Measurements from ENCODE around the gene MED15. TPM values are rescaled to one million over a fixed set of nuclear protein-coding genes. Genes with fewer than 3 reads are reported as not detected.

The MED15 gene
- total and polyA plus RNA-seq, 2 donors from 2014 or later: 31.7 to 102 TPM

DNA sequence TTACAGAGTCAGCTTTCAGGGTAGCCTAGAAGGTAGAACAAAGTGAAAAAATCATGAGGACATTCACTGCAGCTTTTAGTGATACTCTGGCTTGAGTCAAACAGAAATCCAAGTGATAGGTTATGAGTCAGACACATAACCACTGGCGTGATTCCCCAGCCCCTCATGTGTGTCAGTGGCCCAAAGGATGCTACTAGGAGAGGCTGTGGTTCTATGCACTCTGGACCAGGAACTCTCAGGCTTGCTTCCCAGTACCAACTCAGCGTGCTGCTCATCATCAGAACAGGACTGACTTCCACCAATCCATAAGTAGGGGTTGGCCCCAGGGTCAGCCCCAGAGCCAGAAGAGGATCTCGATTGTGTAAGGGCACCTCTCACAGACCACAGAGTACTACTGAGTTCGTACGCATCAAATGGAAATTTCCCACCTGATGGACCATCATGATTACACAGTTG, 116.8 kb downstream of the MED15 start:
- FAIRE-seq: no peak
- no peaks in the 10 kb centered on the region for H3K27me3 ChIP-seq (ENCODE audit: control insufficient read depth, insufficient read depth, low read length)
- H3K4me1 ChIP-seq (ENCODE audit: control insufficient read depth in 2 of 3, insufficient read depth in 2 of 3, low read depth in 1 of 3, low read length in 3 of 3): no peaks in the 10 kb centered on the region
- no peaks in the 10 kb centered on the region for H3K36me3 ChIP-seq (ENCODE audit: control insufficient read depth in 2 of 3, insufficient read depth in 3 of 3, low read length in 3 of 3)
- no peaks in the 10 kb centered on the region for H3K9me3 ChIP-seq (ENCODE audit: control insufficient read depth in 2 of 3, insufficient read depth in 1 of 3, low read length in 3 of 3)
- no peak overlapping the region for H3K9ac ChIP-seq (ENCODE audit: low read length in 3 of 3)
- TF ChIP-seq, protein P1, sequence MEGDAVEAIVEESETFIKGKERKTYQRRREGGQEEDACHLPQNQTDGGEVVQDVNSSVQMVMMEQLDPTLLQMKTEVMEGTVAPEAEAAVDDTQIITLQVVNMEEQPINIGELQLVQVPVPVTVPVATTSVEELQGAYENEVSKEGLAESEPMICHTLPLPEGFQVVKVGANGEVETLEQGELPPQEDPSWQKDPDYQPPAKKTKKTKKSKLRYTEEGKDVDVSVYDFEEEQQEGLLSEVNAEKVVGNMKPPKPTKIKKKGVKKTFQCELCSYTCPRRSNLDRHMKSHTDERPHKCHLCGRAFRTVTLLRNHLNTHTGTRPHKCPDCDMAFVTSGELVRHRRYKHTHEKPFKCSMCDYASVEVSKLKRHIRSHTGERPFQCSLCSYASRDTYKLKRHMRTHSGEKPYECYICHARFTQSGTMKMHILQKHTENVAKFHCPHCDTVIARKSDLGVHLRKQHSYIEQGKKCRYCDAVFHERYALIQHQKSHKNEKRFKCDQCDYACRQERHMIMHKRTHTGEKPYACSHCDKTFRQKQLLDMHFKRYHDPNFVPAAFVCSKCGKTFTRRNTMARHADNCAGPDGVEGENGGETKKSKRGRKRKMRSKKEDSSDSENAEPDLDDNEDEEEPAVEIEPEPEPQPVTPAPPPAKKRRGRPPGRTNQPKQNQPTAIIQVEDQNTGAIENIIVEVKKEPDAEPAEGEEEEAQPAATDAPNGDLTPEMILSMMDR (IDR thresholded peaks at IDR 0.05; ENCODE audit: borderline replicate concordance, extremely low read depth, insufficient read depth): no peak
- H3K27ac ChIP-seq (ENCODE audit: low read depth in 2 of 2, low read length in 2 of 2): no peak overlapping the region
- no peak overlapping the region for H3K4me3 ChIP-seq (ENCODE audit: low read length in 3 of 3)
- DNase-seq: no peak
- intact Hi-C loops (cut with DNase I): no loop called here

DNA sequence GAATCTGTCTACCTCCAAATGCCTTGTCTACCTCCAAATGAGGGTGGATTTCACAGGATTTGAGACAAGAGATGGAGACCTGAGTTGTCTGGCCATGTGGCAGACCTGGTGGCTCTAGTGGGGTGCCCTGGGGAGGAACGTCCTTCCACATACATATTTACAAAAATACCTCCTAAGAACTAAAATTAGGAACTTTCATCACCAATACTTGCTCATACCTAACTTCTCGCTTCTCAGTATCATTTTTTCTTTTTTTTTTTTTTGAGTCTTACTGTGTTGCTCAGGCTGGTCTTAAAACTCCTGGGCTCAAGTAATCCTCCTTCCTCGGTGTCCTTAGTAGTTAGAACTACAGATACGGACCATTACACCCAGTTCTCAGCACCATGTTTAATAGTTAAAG, 117.9 kb downstream of the MED15 start:
- no peak overlapping the region for H3K9ac ChIP-seq (ENCODE audit: low read length in 3 of 3)
- intact Hi-C loops (cut with DNase I): no loop called here

DNA sequence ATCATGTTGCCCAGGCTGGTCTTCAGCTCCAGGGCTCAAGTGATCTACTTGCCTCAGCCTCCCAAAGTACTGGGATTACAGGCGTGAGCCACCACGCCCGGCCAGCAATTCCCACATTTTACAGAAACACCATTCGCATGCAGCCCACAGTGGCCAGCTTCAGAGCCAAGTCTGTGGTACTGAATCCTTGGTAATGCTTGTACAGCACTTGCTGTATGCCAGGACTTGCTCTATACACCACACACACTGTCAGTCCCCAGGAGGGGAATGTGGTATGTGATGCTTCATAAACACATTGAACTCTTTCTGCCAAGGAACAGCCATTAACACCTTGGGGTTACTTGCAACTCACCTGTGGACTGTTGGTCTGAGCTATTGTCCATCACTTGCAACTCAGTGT, 119.4 kb downstream of the MED15 start:
- H3K4me1 ChIP-seq (ENCODE audit: control insufficient read depth in 2 of 3, insufficient read depth in 2 of 3, low read depth in 1 of 3, low read length in 3 of 3): no peaks in the 10 kb centered on the region
- no peaks in the 10 kb centered on the region for H3K36me3 ChIP-seq (ENCODE audit: control insufficient read depth in 2 of 3, insufficient read depth in 3 of 3, low read length in 3 of 3)
- H3K27ac ChIP-seq (ENCODE audit: low read depth in 2 of 2, low read length in 2 of 2): no peak overlapping the region
- intact Hi-C loops (cut with DNase I): no loop called here
- no peaks in the 10 kb centered on the region for H3K9me3 ChIP-seq (ENCODE audit: control insufficient read depth in 2 of 3, insufficient read depth in 1 of 3, low read length in 3 of 3)
- H3K4me3 ChIP-seq (ENCODE audit: low read length in 3 of 3): no peak overlapping the region
- FAIRE-seq: no peak
- no peak overlapping the region for H3K9ac ChIP-seq (ENCODE audit: low read length in 3 of 3)
- TF ChIP-seq, protein P1 (IDR thresholded peaks at IDR 0.05; ENCODE audit: borderline replicate concordance, extremely low read depth, insufficient read depth): no peak
- no peak for DNase-seq
- no peaks in the 10 kb centered on the region for H3K27me3 ChIP-seq (ENCODE audit: control insufficient read depth, insufficient read depth, low read length)

More for the DNA sequence above, 117.9 kb downstream of the MED15 start:
- Histone ChIP-seq H3K4me3 (ENCODE audit: low read length in 3 of 3) (no peak overlapping the region), H3K36me3 (ENCODE audit: control insufficient read depth in 2 of 3, insufficient read depth in 3 of 3, low read length in 3 of 3) (no peaks in the 10 kb centered on the region), H3K27ac (ENCODE audit: low read depth in 2 of 2, low read length in 2 of 2) (no peak overlapping the region), H3K4me1 (ENCODE audit: control insufficient read depth in 2 of 3, insufficient read depth in 2 of 3, low read depth in 1 of 3, low read length in 3 of 3) (no peaks in the 10 kb centered on the region), H3K27me3 (ENCODE audit: control insufficient read depth, insufficient read depth, low read length) (no peaks in the 10 kb centered on the region), H3K9me3 (ENCODE audit: control insufficient read depth in 2 of 3, insufficient read depth in 1 of 3, low read length in 3 of 3) (no peaks in the 10 kb centered on the region)
- DNase-seq (no peak), FAIRE-seq (no peak)
- TF ChIP-seq, protein P1 (IDR thresholded peaks at IDR 0.05; ENCODE audit: borderline replicate concordance, extremely low read depth, insufficient read depth): no peak

DNA sequence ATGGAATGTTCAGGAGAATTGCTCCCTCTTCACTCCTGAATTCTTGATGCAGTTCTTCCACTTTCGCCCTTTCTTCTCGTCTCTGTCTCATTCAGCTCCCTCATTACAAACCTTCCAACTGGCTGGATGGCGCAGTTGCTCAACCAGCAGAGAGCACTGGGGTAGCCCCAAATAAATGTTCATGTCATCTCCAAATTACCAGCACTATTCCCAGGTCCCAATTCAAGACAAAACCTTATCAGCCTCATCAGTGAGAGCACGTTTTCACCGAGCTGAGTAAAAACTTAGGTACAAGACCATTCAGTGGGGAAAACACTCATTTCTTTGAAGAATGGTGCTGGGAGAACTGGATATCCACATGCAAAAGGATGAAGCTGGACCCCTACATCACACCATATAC, 120.0 kb downstream of the MED15 start:
- DNase-seq (no peak), FAIRE-seq (no peak)
- no peak overlapping the region for H3K9ac ChIP-seq (ENCODE audit: low read length in 3 of 3)
- no peaks in the 10 kb centered on the region for H3K27me3 ChIP-seq (ENCODE audit: control insufficient read depth, insufficient read depth, low read length)
- H3K9me3 ChIP-seq (ENCODE audit: control insufficient read depth in 2 of 3, insufficient read depth in 1 of 3, low read length in 3 of 3): no peaks in the 10 kb centered on the region
- H3K27ac ChIP-seq (ENCODE audit: low read depth in 2 of 2, low read length in 2 of 2): no peak overlapping the region
- H3K4me3 ChIP-seq (ENCODE audit: low read length in 3 of 3): no peak overlapping the region
- intact Hi-C loops (cut with DNase I): no loop called here
- H3K36me3 ChIP-seq (ENCODE audit: control insufficient read depth in 2 of 3, insufficient read depth in 3 of 3, low read length in 3 of 3): no peaks in the 10 kb centered on the region
- H3K4me1 ChIP-seq (ENCODE audit: control insufficient read depth in 2 of 3, insufficient read depth in 2 of 3, low read depth in 1 of 3, low read length in 3 of 3): no peaks in the 10 kb centered on the region
- TF ChIP-seq, protein P1 (IDR thresholded peaks at IDR 0.05; ENCODE audit: borderline replicate concordance, extremely low read depth, insufficient read depth): no peak

Data from kidney (tissue), 14 donors.